Neuronal stem cell (in vitro differentiated cells): ENCODE data around the gene GTF3C1.

ENCODE experiments used
- DNase-seq: peaks from one replicate; pipeline ENCODE4 v3.0.0-alpha.2; 2013; ENCODE audit warnings: low spot score
- H2AFZ ChIP-seq: one replicate; pipeline ENCODE4 v1.6.1; 2013; ENCODE audit warnings: mild to moderate bottlenecking, low read length, inconsistent platforms
- H2AK5ac ChIP-seq: 2 replicates; pipeline ENCODE4 v1.6.1; 2013; ENCODE audit warnings: low read depth, mild to moderate bottlenecking, inconsistent platforms, low read length, moderate library complexity, mixed read lengths
- H2BK120ac ChIP-seq: 2 replicates; pipeline ENCODE4 v1.6.1; 2013; ENCODE audit warnings: low read depth, mild to moderate bottlenecking, inconsistent platforms, low read length, moderate library complexity, mixed read lengths
- H2BK12ac ChIP-seq: one replicate; pipeline ENCODE4 v1.6.1; 2013; ENCODE audit warnings: low read length, inconsistent platforms
- H2BK15ac ChIP-seq: 2 replicates; pipeline ENCODE4 v1.6.1; 2013; ENCODE audit warnings: mild to moderate bottlenecking, low read length, inconsistent platforms, mixed read lengths
- H2BK5ac ChIP-seq: one replicate; pipeline ENCODE4 v1.6.1; 2013; ENCODE audit warnings: inconsistent platforms, mild to moderate bottlenecking, low read length, moderate library complexity
- H3K14ac ChIP-seq: one replicate; pipeline ENCODE4 v1.6.1; 2013; ENCODE audit warnings: low read length, inconsistent platforms
- H3K18ac ChIP-seq: 2 replicates; pipeline ENCODE4 v1.6.1; 2013; ENCODE audit warnings: low read length, inconsistent platforms
- H3K23ac ChIP-seq: 2 replicates; pipeline ENCODE4 v1.6.1; 2013; ENCODE audit warnings: low read depth, mild to moderate bottlenecking, mixed read lengths, low read length, inconsistent platforms; ENCODE audit not compliant: poor library complexity
- H3K27ac ChIP-seq: replicated peaks from 3 replicates; pipeline ENCODE4 v1.5.1; 2013; ENCODE audit warnings: low read length, inconsistent platforms
- H3K27me3 ChIP-seq, 3 experiments: 2 replicates each; pipeline ENCODE4 v1.6.1; 2013; ENCODE audit warnings: low read length in 3 of 3, mild to moderate bottlenecking in 2 of 3, inconsistent platforms in 1 of 3, low read depth in 1 of 3, mixed read lengths in 1 of 3, moderate library complexity in 1 of 3; ENCODE audit not compliant: control insufficient read depth in 3 of 3, insufficient read depth in 3 of 3
- H3K36me3 ChIP-seq, 2 donors: replicated peaks in 1 of 2; 2 replicates each; pipeline ENCODE4 v1.6.1; 2013; ENCODE audit warnings: low read length in 2 of 2; ENCODE audit not compliant: control insufficient read depth in 2 of 2, insufficient read depth in 2 of 2
- H3K4ac ChIP-seq: 2 replicates; pipeline ENCODE4 v1.6.1; 2013; ENCODE audit warnings: inconsistent platforms, mild to moderate bottlenecking, low read length, moderate library complexity
- H3K4me1 ChIP-seq, 2 donors: 1 replicate in 1 of 2; 2 replicates in 1 of 2; pipeline ENCODE4 v1.6.1; 2013; ENCODE audit warnings: low read length in 2 of 2, low read depth in 1 of 2; ENCODE audit not compliant: control insufficient read depth in 2 of 2, insufficient read depth in 1 of 2
- H3K4me2 ChIP-seq: one replicate; pipeline ENCODE4 v1.6.1; 2013; ENCODE audit warnings: mild to moderate bottlenecking, low read length, inconsistent platforms; ENCODE audit not compliant: insufficient read depth, poor library complexity, severe bottlenecking
- H3K4me3 ChIP-seq, 2 donors: 2 replicates each; pipeline ENCODE4 v1.5.1; 2013; ENCODE audit warnings: low read length in 2 of 2, mild to moderate bottlenecking in 2 of 2, inconsistent platforms in 1 of 2, moderate library complexity in 1 of 2
- H3K79me1 ChIP-seq: one replicate; pipeline ENCODE4 v1.6.1; 2013; ENCODE audit warnings: low read depth, mild to moderate bottlenecking, inconsistent platforms, low read length, moderate library complexity
- H3K9ac ChIP-seq: one replicate; pipeline ENCODE4 v1.6.1; 2013; ENCODE audit warnings: mild to moderate bottlenecking, low read depth, low read length, inconsistent platforms; ENCODE audit not compliant: poor library complexity
- H3K9me3 ChIP-seq, 2 donors: replicated peaks in 1 of 2; 2 replicates each; pipeline versions ENCODE3 to v1.6.1; 2013; ENCODE audit warnings: low read length in 2 of 2, mild to moderate bottlenecking in 2 of 2, inconsistent platforms in 1 of 2, low read depth in 1 of 2, mixed read lengths in 1 of 2, moderate library complexity in 1 of 2; ENCODE audit not compliant: control insufficient read depth in 2 of 2, insufficient read depth in 1 of 2
- H4K8ac ChIP-seq: one replicate; pipeline ENCODE4 v1.6.1; 2013; ENCODE audit warnings: low read depth, mild to moderate bottlenecking, inconsistent platforms, low read length, moderate library complexity
- H4K91ac ChIP-seq: one replicate; pipeline ENCODE4 v1.6.1; 2013; ENCODE audit warnings: low read length, low read depth, mild to moderate bottlenecking, inconsistent platforms; ENCODE audit not compliant: poor library complexity
- WGBS, 2 donors: extraction: QIAGEN DNeasy Blood & Tissue Kit; methylation state at CpG; one replicate each; pipeline ENCODE4 v1.1.7; 2013; ENCODE audit warnings: missing lambda C conversion rate in 2 of 2, mixed read lengths in 1 of 2; ENCODE audit not compliant: insufficient read length in 2 of 2, insufficient replicate concordance in 1 of 2; ENCODE audit errors: extremely low coverage in 2 of 2; 5-methylcytosine and 5-hydroxymethylcytosine counted together

GTF3C1 gene

GRCh38 chr16:27460663-27461482 is 88.8 kb downstream of the GTF3C1 start:
- no CpG with 5 or more reads among the region's 20 CpGs for WGBS, 2 donors
- Histone ChIP-seq H3K14ac (no peak overlapping the region), H3K36me3 (peaks cover 49 to 74% of the 10 kb centered on the region in 2 donors), H3K4me3 (peak overlapping the region in 1 of 2 donors; percentile 16), H2BK15ac (no peak overlapping the region), H3K23ac (no peak overlapping the region), H3K4me1 (no peaks in the 10 kb centered on the region), H2AFZ (no peak overlapping the region), H4K91ac (no peak overlapping the region), H3K79me1 (no peaks in the 10 kb centered on the region), H3K9ac (no peak overlapping the region), H2BK5ac (no peak overlapping the region), H2BK120ac (no peak overlapping the region), H3K27me3 (no peaks in the 10 kb centered on the region), H3K27ac (no peak overlapping the region), H3K18ac (no peak overlapping the region), H3K9me3 (no peaks in the 10 kb centered on the region), H2AK5ac (no peak overlapping the region), H3K4ac (no peak overlapping the region), H4K8ac (no peak overlapping the region), H2BK12ac (no peak overlapping the region), H3K4me2 (no peak overlapping the region)
- no peak for DNase-seq

DNA sequence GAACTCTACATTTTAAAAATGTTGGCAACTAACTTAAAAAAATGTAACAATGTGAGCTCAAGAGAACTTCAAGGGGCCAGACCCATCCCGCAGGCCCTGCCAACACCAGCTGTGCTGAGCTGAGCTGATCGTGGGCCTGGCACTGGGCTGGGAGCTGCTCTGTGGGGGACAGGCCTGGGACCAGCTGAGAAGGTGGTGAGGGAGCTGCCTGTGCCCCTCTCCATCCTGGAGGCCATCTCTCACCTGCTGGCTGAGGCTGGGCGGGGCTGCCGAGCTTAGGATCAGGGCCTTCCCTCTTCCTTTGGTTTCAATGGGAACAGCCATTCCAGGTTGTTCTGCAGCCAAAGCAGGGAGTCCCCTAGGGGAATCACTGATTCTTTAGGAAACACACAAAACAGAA is 89.5 kb downstream of the GTF3C1 start:
- H3K79me1 ChIP-seq, result no peaks in the 10 kb centered on the region
- no peak overlapping the region for H3K27ac ChIP-seq
- no peaks in the 10 kb centered on the region for H3K27me3 ChIP-seq
- no peak overlapping the region for H3K4ac ChIP-seq
- DNase-seq, result no peak
- H2BK12ac ChIP-seq, result no peak overlapping the region
- no peak overlapping the region for H2BK120ac ChIP-seq
- H4K8ac ChIP-seq, result no peak overlapping the region
- H3K14ac ChIP-seq, result no peak overlapping the region
- no peak overlapping the region for H2AK5ac ChIP-seq
- no peak overlapping the region for H3K9ac ChIP-seq
- H3K18ac ChIP-seq, result no peak overlapping the region
- no peak overlapping the region for H2AFZ ChIP-seq
- H2BK5ac ChIP-seq, result no peak overlapping the region
- no peaks in the 10 kb centered on the region for H3K9me3 ChIP-seq
- no peak overlapping the region for H4K91ac ChIP-seq
- H3K4me2 ChIP-seq, result no peak overlapping the region
- no peak overlapping the region for H3K23ac ChIP-seq
- no peaks in the 10 kb centered on the region for H3K4me1 ChIP-seq
- WGBS, 2 donors, result no CpG with 5 or more reads among the region's 4 CpGs
- no peak overlapping the region for H3K4me3 ChIP-seq
- peaks cover 45 to 67% of the 10 kb centered on the region in 2 donors for H3K36me3 ChIP-seq
- no peak overlapping the region for H2BK15ac ChIP-seq

- Histone ChIP-seq H3K18ac (no peak overlapping the region), H3K4me3 (peak overlapping the region in 1 of 2 donors; percentile 20), H3K27ac (no peak overlapping the region), H3K4me2 (no peak overlapping the region), H3K79me1 (no peaks in the 10 kb centered on the region), H4K91ac (no peak overlapping the region), H3K14ac (no peak overlapping the region), H2BK12ac (no peak overlapping the region), H2BK15ac (no peak overlapping the region), H2AFZ (no peak overlapping the region), H3K36me3 (peaks cover 38 to 56% of the 10 kb centered on the region in 2 donors), H2BK120ac (no peak overlapping the region), H3K9ac (no peak overlapping the region), H3K4me1 (no peaks in the 10 kb centered on the region), H3K9me3 (no peaks in the 10 kb centered on the region), H2AK5ac (no peak overlapping the region), H3K4ac (no peak overlapping the region), H3K23ac (no peak overlapping the region), H3K27me3 (no peaks in the 10 kb centered on the region), H2BK5ac (no peak overlapping the region), H4K8ac (no peak overlapping the region)
- WGBS, 2 donors, result no CpG with 5 or more reads among the region's 5 CpGs
- no peak for DNase-seq
Observed at GRCh38 chr16:27458987-27459688, 90.6 kb downstream of the GTF3C1 start.

DNA sequence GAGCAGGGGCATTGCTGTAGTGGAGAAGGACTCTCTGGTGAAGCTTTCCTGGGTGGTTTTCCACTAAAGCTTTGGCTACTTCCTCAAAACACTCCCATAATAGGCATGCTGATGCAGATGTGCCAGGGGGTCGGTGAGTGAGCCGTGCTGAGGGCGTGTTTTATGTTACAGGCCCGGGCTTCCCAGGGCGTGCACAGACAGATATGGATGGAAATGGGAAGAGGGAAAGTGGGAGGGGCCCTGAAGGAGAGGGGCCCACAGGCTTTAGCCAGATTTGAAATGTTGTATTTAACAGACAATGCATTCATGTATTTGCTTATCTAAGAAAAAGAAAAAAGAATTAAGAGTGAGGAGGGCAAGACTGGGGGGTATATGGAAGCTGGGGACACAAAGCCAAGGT is 91.5 kb downstream of the GTF3C1 start:
- Histone ChIP-seq H3K14ac (no peak overlapping the region), H3K27me3 (no peaks in the 10 kb centered on the region), H3K9ac (no peak overlapping the region), H2BK12ac (no peak overlapping the region), H2AK5ac (no peak overlapping the region), H3K36me3 (peaks cover 31 to 47% of the 10 kb centered on the region in 2 donors), H2AFZ (no peak overlapping the region), H3K9me3 (no peaks in the 10 kb centered on the region), H3K18ac (no peak overlapping the region), H4K8ac (no peak overlapping the region), H3K23ac (no peak overlapping the region), H3K79me1 (no peaks in the 10 kb centered on the region), H2BK120ac (no peak overlapping the region), H3K27ac (no peak overlapping the region), H2BK15ac (no peak overlapping the region), H4K91ac (no peak overlapping the region), H3K4ac (no peak overlapping the region), H2BK5ac (peak overlapping the region; percentile 59), H3K4me3 (no peak overlapping the region), H3K4me1 (no peaks in the 10 kb centered on the region), H3K4me2 (no peak overlapping the region)
- WGBS, 2 donors, result no CpG with 5 or more reads among the region's 5 CpGs
- DNase-seq, result no peak
